ENCODE data around the gene RCCD1.

The RCCD1 gene

GRCh38 chr15:90972133-90972532 lies 17.4 kb downstream of the RCCD1 start:
- DNase-seq, result no peak

GRCh38 chr15:90974216-90974615 lies 19.5 kb downstream of the RCCD1 start:
- DNase-seq, result no peak

GRCh38 chr15:90979582-90979981 lies 24.9 kb downstream of the RCCD1 start:
- no peak for DNase-seq

- DNase-seq, result no peak
These were observed 27.0 kb downstream of the RCCD1 start for GRCh38 chr15:90981681-90982080.

GRCh38 chr15:90982135-90982534 lies 27.5 kb downstream of the RCCD1 start:
- DNase-seq, result no peak

- no peak for DNase-seq
These were observed 32.3 kb downstream of the RCCD1 start for GRCh38 chr15:90986790-90987507.

GRCh38 chr15:90987561-90988141 lies 33.0 kb downstream of the RCCD1 start:
- no peak for DNase-seq

GRCh38 chr15:90988296-90988695 lies 33.6 kb downstream of the RCCD1 start:
- DNase-seq, result no peak

GRCh38 chr15:90989040-90989768 lies 34.5 kb downstream of the RCCD1 start:
- no peak for DNase-seq

GRCh38 chr15:90990446-90990845 lies 35.8 kb downstream of the RCCD1 start:
- DNase-seq, result no peak

- no peak for DNase-seq
These were observed 37.1 kb downstream of the RCCD1 start for GRCh38 chr15:90991587-90992285.

- no peak for DNase-seq
These were observed 39.4 kb downstream of the RCCD1 start for GRCh38 chr15:90994059-90994416.

GRCh38 chr15:90994417-90995311 lies 40.0 kb downstream of the RCCD1 start, which contains the start of gene PRC1:
Gene PRC1 (minus strand): TSS chr15:90994535. CDS start chr15:90994417, 118 bp downstream.
- DNase-seq, result peak; percentile 88

GRCh38 chr15:90998737-90999136 lies 44.1 kb downstream of the RCCD1 start:
- no peak for DNase-seq

- DNase-seq, result no peak
These were observed 46.5 kb downstream of the RCCD1 start for GRCh38 chr15:91001209-91001608.

GRCh38 chr15:91007266-91007665 lies 52.6 kb downstream of the RCCD1 start:
- DNase-seq, result no peak

Measured in 8988T (cell line).